Body of pancreas (tissue), 4 donors: ENCODE measurements around the gene KAT6B. TPM values are rescaled to one million over a fixed set of nuclear protein-coding genes. Genes with fewer than 3 reads are reported as not detected.

ENCODE experiments used
- ATAC-seq: fragments of 150-250 bp; one replicate; pipeline ENCODE4 v1.9.1; 2016
- DNase-seq, 4 donors: peaks; one replicate each; pipeline ENCODE4 v3.0.0-alpha.2; 2019
- H3K27ac ChIP-seq, 4 donors: fragments of 200-600 bp; sonication (generic); 1 replicate in 3 of 4; 2 replicates in 1 of 4; pipeline versions ENCODE4 v1.5.1 to v1.6.1; 2016 to 2019; ENCODE audit warnings: mild to moderate bottlenecking in 1 of 4, mixed read lengths in 1 of 4, moderate library complexity in 1 of 4
- H3K27me3 ChIP-seq, 2 donors: fragments of 200-600 bp; sonication (generic); one replicate each; pipeline ENCODE4 v1.6.0; 2016; ENCODE audit warnings: mild to moderate bottlenecking in 1 of 2
- H3K36me3 ChIP-seq, 2 donors: fragments of 200-600 bp; sonication (generic); replicated peaks in 1 of 2; 2 replicates each; pipeline ENCODE4 v1.5.1; 2016; ENCODE audit warnings: low read depth in 2 of 2; ENCODE audit not compliant: insufficient read depth in 1 of 2
- H3K4me1 ChIP-seq: fragments of 200-600 bp; sonication (generic); one replicate; pipeline ENCODE4 v1.6.0; 2016
- H3K4me3 ChIP-seq, 2 donors: fragments of 200-600 bp; sonication (generic); 1 replicate in 1 of 2; 2 replicates in 1 of 2; pipeline ENCODE4 v1.5.1; 2016 to 2019
- H3K9me3 ChIP-seq, 3 donors: fragments of 200-600 bp; sonication (generic); 1 replicate in 2 of 3; 2 replicates in 1 of 3; pipeline ENCODE4 v1.5.1; 2016
- POLR2A ChIP-seq, 3 donors: fragments of 450-650 bp; IDR thresholded peaks; one replicate each; pipeline ENCODE4 v1.6.1; 2016; ENCODE audit warnings: antibody characterized with exemption in 3 of 3, mild to moderate bottlenecking in 2 of 3
- WGBS, 2 donors: methylation state at CpG; one replicate each; pipeline ENCODE4 v1.1.5; 2017; 5-methylcytosine and 5-hydroxymethylcytosine counted together
- intact Hi-C: fragments of 100-400 bp; cut with DNase I; formaldehyde crosslinking; loops from one replicate; pipeline ENCODE4 v1.15.1; 2023
- total RNA-seq, 2 donors: library from RNA; depleted of rRNA; stranded (reverse); fragments of >200 nt; gene quantifications; one replicate each; pipeline ENCODE4 v1.1.0, GENCODE V29; 2016
- TF ChIP-seq, protein P1 (sequence below), 7 experiments: fragments of 450-650 bp in 4 of 7; fragments of 200-600 bp in 3 of 7; sonication (generic) in 3 of 7; IDR thresholded peaks; one replicate each; pipeline ENCODE4 v1.5.1; 2016 to 2019; ENCODE audit warnings: antibody characterized with exemption in 7 of 7

Gene KAT6B
- total RNA-seq, 2 donors from 2014 or later, result 39.9 to 45.9 TPM

DNA sequence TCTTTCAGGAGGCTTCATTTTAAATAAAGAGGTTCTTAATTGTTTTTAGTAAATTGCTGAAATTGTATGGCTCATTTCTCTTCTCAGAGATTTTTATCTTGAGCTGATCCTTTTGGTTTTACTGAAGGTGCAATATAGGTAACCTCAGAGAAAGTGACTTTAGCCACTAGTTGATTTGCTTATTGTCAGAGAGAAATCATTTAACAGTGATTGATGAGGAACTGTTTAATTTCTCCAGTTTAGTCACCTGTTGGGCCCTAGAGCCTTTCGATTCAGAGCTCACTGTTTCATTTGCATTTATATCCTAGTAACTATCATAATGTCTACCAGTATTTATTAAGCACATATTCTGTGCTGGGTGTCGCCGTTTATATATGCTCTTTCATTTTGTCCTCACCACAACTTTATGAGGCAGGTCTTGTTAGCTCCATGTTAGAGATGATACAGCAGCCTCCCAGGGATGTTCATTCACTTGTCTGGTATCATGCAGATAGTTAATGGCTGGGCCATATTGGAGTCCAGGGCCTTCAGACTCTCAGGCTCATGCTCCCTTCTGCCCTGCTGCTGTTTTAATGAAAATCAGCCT is 42.1 kb downstream of the KAT6B start:
- intact Hi-C loops, result no loop called here
- ATAC-seq (no peak), DNase-seq (no peak)
- Histone ChIP-seq H3K36me3 (no peaks in the 10 kb centered on the region), H3K27me3 (no peaks in the 10 kb centered on the region), H3K4me1 (peaks cover 4% of the 10 kb centered on the region), H3K9me3 (no peaks in the 10 kb centered on the region), H3K27ac (no peak overlapping the region), H3K4me3 (no peak overlapping the region)
- 70 to 80% methylated on average over 3 of the region's 3 CpGs for WGBS, 2 donors
- no peak for TF ChIP-seq POLR2A (IDR thresholded peaks at IDR 0.05)
- TF ChIP-seq, protein P1, sequence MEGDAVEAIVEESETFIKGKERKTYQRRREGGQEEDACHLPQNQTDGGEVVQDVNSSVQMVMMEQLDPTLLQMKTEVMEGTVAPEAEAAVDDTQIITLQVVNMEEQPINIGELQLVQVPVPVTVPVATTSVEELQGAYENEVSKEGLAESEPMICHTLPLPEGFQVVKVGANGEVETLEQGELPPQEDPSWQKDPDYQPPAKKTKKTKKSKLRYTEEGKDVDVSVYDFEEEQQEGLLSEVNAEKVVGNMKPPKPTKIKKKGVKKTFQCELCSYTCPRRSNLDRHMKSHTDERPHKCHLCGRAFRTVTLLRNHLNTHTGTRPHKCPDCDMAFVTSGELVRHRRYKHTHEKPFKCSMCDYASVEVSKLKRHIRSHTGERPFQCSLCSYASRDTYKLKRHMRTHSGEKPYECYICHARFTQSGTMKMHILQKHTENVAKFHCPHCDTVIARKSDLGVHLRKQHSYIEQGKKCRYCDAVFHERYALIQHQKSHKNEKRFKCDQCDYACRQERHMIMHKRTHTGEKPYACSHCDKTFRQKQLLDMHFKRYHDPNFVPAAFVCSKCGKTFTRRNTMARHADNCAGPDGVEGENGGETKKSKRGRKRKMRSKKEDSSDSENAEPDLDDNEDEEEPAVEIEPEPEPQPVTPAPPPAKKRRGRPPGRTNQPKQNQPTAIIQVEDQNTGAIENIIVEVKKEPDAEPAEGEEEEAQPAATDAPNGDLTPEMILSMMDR (IDR thresholded peaks at IDR 0.05), result no peak

GRCh38 chr10:74869635-74870034 is 43.2 kb downstream of the KAT6B start:
- TF ChIP-seq, protein P1 (IDR thresholded peaks at IDR 0.05), result no peak
- no peak for TF ChIP-seq POLR2A (IDR thresholded peaks at IDR 0.05)
- WGBS, 2 donors, result 95 to 98% methylated on average over 2 of the region's 2 CpGs
- Histone ChIP-seq H3K9me3 (no peaks in the 10 kb centered on the region), H3K27me3 (no peaks in the 10 kb centered on the region), H3K4me3 (no peak overlapping the region), H3K4me1 (no peaks in the 10 kb centered on the region), H3K27ac (no peak overlapping the region), H3K36me3 (no peaks in the 10 kb centered on the region)
- DNase-seq (no peak), ATAC-seq (no peak)
- intact Hi-C loops, result no loop called here

DNA sequence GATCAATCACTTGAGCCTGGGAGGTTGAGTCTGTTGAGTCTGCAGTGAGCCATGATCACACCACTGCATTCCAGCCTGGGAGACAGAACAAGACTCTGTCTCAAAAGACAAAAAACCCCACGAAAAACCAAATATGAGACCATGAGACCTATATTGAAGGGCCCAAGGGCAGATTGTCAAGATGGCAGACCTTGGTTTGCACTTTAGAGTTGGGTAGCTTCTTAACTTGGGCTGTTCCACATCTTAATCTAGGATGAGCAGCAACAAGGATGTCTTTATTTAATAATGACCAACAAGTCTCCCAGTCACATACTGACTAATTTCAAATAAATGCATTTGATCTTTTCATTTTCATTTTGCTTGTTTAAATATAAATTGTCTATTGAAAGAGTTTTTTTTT is 43.8 kb downstream of the KAT6B start:
- intact Hi-C loops, result no loop called here
- Histone ChIP-seq H3K9me3 (no peaks in the 10 kb centered on the region), H3K27me3 (no peaks in the 10 kb centered on the region), H3K27ac (no peak overlapping the region), H3K4me1 (peaks cover 3% of the 10 kb centered on the region), H3K36me3 (no peaks in the 10 kb centered on the region), H3K4me3 (no peak overlapping the region)
- ATAC-seq, result no peak
- TF ChIP-seq, protein P1 (IDR thresholded peaks at IDR 0.05), result no peak
- TF ChIP-seq POLR2A (IDR thresholded peaks at IDR 0.05), result no peak
- no peak for DNase-seq
- 81 to 96% methylated on average over 1 of the region's 1 CpG for WGBS, 2 donors

GRCh38 chr10:74871595-74872382 is 45.4 kb downstream of the KAT6B start:
- 70 to 77% methylated on average over 5 of the region's 5 CpGs for WGBS, 2 donors
- H3K36me3 ChIP-seq, result no peaks in the 10 kb centered on the region
- no peak overlapping the region for H3K4me3 ChIP-seq
- ATAC-seq (no peak), DNase-seq (no peak)
- peaks cover 16% of the 10 kb centered on the region for H3K4me1 ChIP-seq
- no peak for TF ChIP-seq POLR2A (IDR thresholded peaks at IDR 0.05)
- TF ChIP-seq, protein P1 (IDR thresholded peaks at IDR 0.05), result no peak
- no peak overlapping the region for H3K27ac ChIP-seq
- H3K27me3 ChIP-seq, result no peaks in the 10 kb centered on the region
- intact Hi-C loops, result no loop called here
- H3K9me3 ChIP-seq, result no peaks in the 10 kb centered on the region
